Thyroid gland (tissue), 4 donors: Measurements from ENCODE around the gene BEAN1. TPM values are rescaled to one million over a fixed set of nuclear protein-coding genes. Genes with fewer than 3 reads are reported as not detected.
A peak's percentile ranks its signal among the peaks of the same experiment; 100 is the strongest.

Experiments used
- DNase-seq, 2 donors: peaks; one replicate each; pipeline ENCODE4 v3.0.0-alpha.2; 2019
- H3K27ac ChIP-seq, 3 donors: fragments of 200-600 bp; sonication (generic); 1 replicate in 2 of 3; 2 replicates in 1 of 3; pipeline ENCODE4 v1.5.1; 2016 to 2019; ENCODE audit warnings: mild to moderate bottlenecking in 1 of 3, moderate library complexity in 1 of 3
- H3K27me3 ChIP-seq: fragments of 200-600 bp; sonication (generic); one replicate; pipeline ENCODE4 v1.5.1; 2019
- H3K36me3 ChIP-seq, 2 donors: fragments of 200-600 bp; sonication (generic); one replicate each; pipeline ENCODE4 v1.5.1; 2016 to 2019
- H3K4me1 ChIP-seq, 2 donors: fragments of 200-600 bp; sonication (generic); one replicate each; pipeline ENCODE4 v1.5.1; 2017 to 2019
- H3K4me3 ChIP-seq, 3 donors: fragments of 200-600 bp; sonication (generic); replicated peaks in 1 of 3; 1 replicate in 2 of 3; 2 replicates in 1 of 3; pipeline ENCODE4 v1.5.1; 2016; ENCODE audit warnings: mild to moderate bottlenecking in 1 of 3
- H3K9me3 ChIP-seq: fragments of 200-600 bp; sonication (generic); one replicate; pipeline ENCODE4 v1.5.1; 2017
- CTCF ChIP-seq, 6 experiments: fragments of 200-600 bp in 3 of 6; fragments of 450-650 bp in 3 of 6; sonication (generic) in 3 of 6; IDR thresholded peaks; one replicate each; pipeline ENCODE4 v1.5.1; 2016 to 2019; ENCODE audit warnings: antibody characterized with exemption in 6 of 6, mild to moderate bottlenecking in 2 of 6, inconsistent platforms in 1 of 6, moderate library complexity in 1 of 6
- POLR2A ChIP-seq, 2 donors: fragments of 450-650 bp; IDR thresholded peaks; one replicate each; pipeline ENCODE4 v1.6.1; 2017; ENCODE audit warnings: antibody characterized with exemption in 2 of 2, mild to moderate bottlenecking in 2 of 2, moderate library complexity in 1 of 2
- WGBS, 2 donors: methylation state at CpG; one replicate each; pipeline ENCODE4 v1.1.5; 2017; 5-methylcytosine and 5-hydroxymethylcytosine counted together
- intact Hi-C: fragments of 100-400 bp; cut with DNase I; formaldehyde crosslinking; loops from one replicate; pipeline ENCODE4 v1.15.1; 2023
- total RNA-seq, 4 donors: library from RNA; depleted of rRNA; stranded (reverse); fragments of >200 nt; gene quantifications; one replicate each; pipeline ENCODE4 v1.2.3, GENCODE V29; 2016

BEAN1 gene
- total RNA-seq, 4 donors from 2014 or later: 0.38 to 0.54 TPM; not detected in 2

DNA sequence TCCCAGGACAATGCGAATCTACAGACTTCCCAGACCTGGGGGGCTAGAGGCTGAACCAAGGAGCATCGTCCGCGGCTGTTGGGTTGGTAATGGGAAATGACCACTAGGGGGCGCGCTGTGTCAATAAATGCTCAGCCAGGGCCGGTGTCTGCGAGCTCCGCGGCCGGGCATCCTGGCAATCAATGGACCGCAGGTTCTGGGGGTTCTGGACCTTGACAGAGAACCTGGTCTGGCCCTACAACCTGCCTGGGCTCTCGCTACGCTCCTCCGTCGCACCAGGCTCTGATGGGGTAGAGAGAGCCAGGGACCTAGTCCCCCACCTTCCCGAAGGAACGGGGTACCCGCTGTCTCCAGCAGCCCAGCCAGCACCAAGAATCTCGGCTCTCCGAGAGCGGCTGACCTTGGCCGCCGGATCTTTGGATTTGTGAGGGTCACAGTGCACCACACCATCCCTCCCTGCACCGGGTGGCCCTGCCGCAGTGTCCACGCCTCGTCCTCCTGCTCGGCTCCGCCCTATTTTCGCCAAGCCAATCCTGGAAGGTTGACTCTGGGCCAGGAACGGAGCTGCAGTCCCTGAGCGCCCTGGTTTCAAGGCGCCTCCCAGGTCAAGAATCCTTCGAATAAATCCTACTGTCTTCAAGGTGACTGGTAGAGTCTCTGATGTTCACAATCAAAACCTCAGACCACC is 20.4 kb upstream of the BEAN1 start:
- Histone ChIP-seq H3K4me3 (peak overlapping the region in 2 of 3 donors; percentile 9 to 33), H3K4me1 (peaks cover 0 to 13% of the 10 kb centered on the region in 2 donors), H3K27me3 (no peaks in the 10 kb centered on the region), H3K9me3 (no peaks in the 10 kb centered on the region), H3K27ac (no peak overlapping the region), H3K36me3 (no peaks in the 10 kb centered on the region)
- 0 to 2% methylated on average over 14 to 21 of the region's 35 CpGs for WGBS, 2 donors
- intact Hi-C loops: loop anchor here (5.0 kb wide), 2 partner anchors 76 to 196 kb away; partner anchors contain the start of gene CMTM3
- no peak for TF ChIP-seq POLR2A (IDR thresholded peaks at IDR 0.05)
- TF ChIP-seq CTCF (IDR thresholded peaks at IDR 0.05): peak; percentile 64 to 92 (median 88)
- peak; percentile 78 to 87 for DNase-seq

- TF ChIP-seq POLR2A (IDR thresholded peaks at IDR 0.05): no peak
- no peak for TF ChIP-seq CTCF (IDR thresholded peaks at IDR 0.05)
- H3K4me3 ChIP-seq: no peak overlapping the region
- intact Hi-C loops: loop anchor here (5.0 kb wide), 2 partner anchors 74 to 194 kb away; partner anchors contain the start of gene CMTM3
- no peaks in the 10 kb centered on the region for H3K27me3 ChIP-seq
- no peaks in the 10 kb centered on the region for H3K36me3 ChIP-seq
- H3K9me3 ChIP-seq: no peaks in the 10 kb centered on the region
- H3K27ac ChIP-seq: peak overlapping the region in 1 of 3 donors; percentile 8
- peaks cover 0 to 13% of the 10 kb centered on the region in 2 donors for H3K4me1 ChIP-seq
- WGBS, 2 donors: 75 to 79% methylated on average over 5 of the region's 5 CpGs
- no peak for DNase-seq
Observed at GRCh38 chr16:66408163-66409048, 18.7 kb upstream of the BEAN1 start.

GRCh38 chr16:66409156-66409555 is 17.9 kb upstream of the BEAN1 start:
- TF ChIP-seq CTCF (IDR thresholded peaks at IDR 0.05) (no peak), POLR2A (IDR thresholded peaks at IDR 0.05) (no peak)
- H3K27ac ChIP-seq: no peak overlapping the region
- no peaks in the 10 kb centered on the region for H3K9me3 ChIP-seq
- 81 to 85% methylated on average over 5 of the region's 5 CpGs for WGBS, 2 donors
- intact Hi-C loops: loop anchor here (5.0 kb wide), 2 partner anchors 73 to 193 kb away; partner anchors contain the start of gene CMTM3
- no peak overlapping the region for H3K4me3 ChIP-seq
- peaks cover 0 to 6% of the 10 kb centered on the region in 2 donors for H3K4me1 ChIP-seq
- no peaks in the 10 kb centered on the region for H3K27me3 ChIP-seq
- no peak for DNase-seq
- H3K36me3 ChIP-seq: no peaks in the 10 kb centered on the region

DNA sequence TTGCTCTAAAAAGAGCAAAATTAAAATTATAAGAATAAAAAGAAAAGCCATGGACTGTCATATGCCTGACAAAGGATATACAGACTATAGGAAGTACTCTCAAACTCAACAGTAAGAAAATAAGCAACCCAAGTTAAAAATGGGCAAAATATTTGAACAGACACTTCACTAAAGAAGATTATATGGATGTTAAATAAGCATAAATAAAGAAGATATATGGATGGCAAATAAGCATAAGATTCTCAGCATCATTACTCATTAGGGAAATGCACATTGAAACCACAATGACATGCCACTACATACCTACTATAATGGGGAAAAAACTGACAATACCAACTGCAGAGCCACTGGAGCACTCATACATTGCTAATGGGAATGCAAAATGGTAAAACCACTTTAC is 14.9 kb upstream of the BEAN1 start:
- Histone ChIP-seq H3K36me3 (no peaks in the 10 kb centered on the region), H3K27me3 (no peaks in the 10 kb centered on the region), H3K4me3 (no peak overlapping the region), H3K4me1 (peaks cover 0 to 1% of the 10 kb centered on the region in 2 donors), H3K9me3 (no peaks in the 10 kb centered on the region), H3K27ac (no peak overlapping the region)
- no peak for DNase-seq
- intact Hi-C loops: loop anchor here (10.0 kb wide), 1 partner anchor 453 kb away; no protein-coding TSS in a partner anchor
- TF ChIP-seq POLR2A (IDR thresholded peaks at IDR 0.05) (no peak), CTCF (IDR thresholded peaks at IDR 0.05) (no peak)
